HCT116 (cell line): ENCODE results near the gene IL17RD. TPM values are rescaled to one million over a fixed set of nuclear protein-coding genes. Genes with fewer than 3 reads are reported as not detected.

Experiments
- ATAC-seq: fragments of 200-7000 bp; cut with Tn5 transposase; 2 replicates; pipeline ENCODE4 v1.9.1; 2020; ENCODE audit warnings: mild to moderate bottlenecking, moderate library complexity
- BruUV-seq: library from RNA; stranded (reverse); fragments of 400-500 nt; replicated peaks from 2 replicates; lab custom pipeline; 2021; lab: Mats Ljungman, UMichigan
- CTCF ChIA-PET: fragments of 300-600 bp; sonication (Branson Sonifier 250); formaldehyde crosslinking; loops from one replicate; lab custom pipeline; 2021; ENCODE audit warnings: antibody characterized with exemption; lab: Charles Lee
- POLR2A ChIA-PET: fragments of 300-600, 350-600 bp; sonication (Branson Sonifier 250); formaldehyde crosslinking; loops from one replicate; lab custom pipeline; 2021; ENCODE audit warnings: antibody characterized with exemption; lab: Charles Lee
- RAD21 ChIA-PET, 2 experiments: fragments of 300-600 bp; sonication (Branson Sonifier 250); formaldehyde crosslinking; loops; one replicate each; lab custom pipeline; 2023; ENCODE audit warnings: low total read pairs in 2 of 2; ENCODE audit not compliant: uncharacterized antibody in 2 of 2, unreplicated experiment in 2 of 2, low non-redundant PET in 1 of 2; lab: Charles Lee
- DNase-seq: peaks from one replicate; pipeline ENCODE4 v3.0.0-alpha.2; 2010; ENCODE audit warnings: low read depth, low spot score
- H2AFZ ChIP-seq: fragments of 200-600 bp; shearing (Covaris generic), sonication (generic); 2 replicates; pipeline ENCODE4 v1.6.1; 2017; ENCODE audit warnings: low read depth, mixed run types, mixed read lengths, antibody characterized with exemption, low read length; ENCODE audit not compliant: poor library complexity, severe bottlenecking
- H3K27ac ChIP-seq: 2 replicates; pipeline ENCODE4 v1.5.1; 2012; ENCODE audit warnings: low read depth, low read length
- H3K27me3 ChIP-seq: fragments of 200-600 bp; sonication (generic); 2 replicates; pipeline ENCODE4 v1.6.1; 2016; ENCODE audit warnings: mixed run types, low read length, mixed read lengths; ENCODE audit not compliant: insufficient read depth
- H3K36me3 ChIP-seq, 2 experiments: fragments of 200-500 bp in 1 of 2; fragments of 200-600 bp in 1 of 2; sonication (Bioruptor generic) in 1 of 2; sonication (generic) in 1 of 2; 2 replicates each; pipeline versions ENCODE4 v1.5.1 to v1.6.1; 2014 to 2016; ENCODE audit warnings: low read length in 2 of 2, inconsistent platforms in 1 of 2, mixed read lengths in 1 of 2, mixed run types in 1 of 2; ENCODE audit not compliant: insufficient read depth in 2 of 2, control insufficient read depth in 1 of 2
- H3K4me1 ChIP-seq, 2 experiments: fragments of 200-600 bp in 1 of 2; sonication (generic) in 1 of 2; 2 replicates each; pipeline versions ENCODE4 v1.5.1 to v1.6.1; 2012 to 2017; ENCODE audit warnings: low read length in 2 of 2, inconsistent platforms in 1 of 2, mild to moderate bottlenecking in 1 of 2, mixed read lengths in 1 of 2, mixed run types in 1 of 2, moderate library complexity in 1 of 2; ENCODE audit not compliant: insufficient read depth in 2 of 2, control insufficient read depth in 1 of 2
- H3K4me2 ChIP-seq: fragments of 200-600 bp; sonication (generic); 2 replicates; pipeline ENCODE4 v1.6.1; 2017; ENCODE audit warnings: mixed run types, low read length, mixed read lengths
- H3K4me3 ChIP-seq, 2 experiments: fragments of 200-600 bp in 1 of 2; sonication (generic) in 1 of 2; replicated peaks in 1 of 2; 2 replicates each; pipeline ENCODE4 v1.5.1; 2011 to 2016; ENCODE audit warnings: low read length in 2 of 2, control low read depth in 1 of 2, low read depth in 1 of 2, mild to moderate bottlenecking in 1 of 2, mixed read lengths in 1 of 2, mixed run types in 1 of 2
- H3K79me2 ChIP-seq: fragments of 200-600 bp; sonication (generic); 2 replicates; pipeline ENCODE4 v1.6.1; 2017; ENCODE audit warnings: mild to moderate bottlenecking, mixed run types, low read length, moderate library complexity, mixed read lengths; ENCODE audit not compliant: insufficient read depth
- H3K9ac ChIP-seq: fragments of 200-600 bp; sonication (generic); 2 replicates; pipeline ENCODE4 v1.6.1; 2016; ENCODE audit warnings: low read length, mixed read lengths
- H3K9me2 ChIP-seq: fragments of 200-600 bp; sonication (generic), shearing (Covaris generic); 2 replicates; pipeline ENCODE4 v1.6.1; 2017; ENCODE audit warnings: mixed run types, mild to moderate bottlenecking, moderate library complexity; ENCODE audit not compliant: insufficient read depth
- H3K9me3 ChIP-seq, 2 experiments: fragments of 200-500 bp in 1 of 2; fragments of 200-600 bp in 1 of 2; sonication (Bioruptor generic) in 1 of 2; sonication (generic) in 1 of 2; 2 replicates each; pipeline ENCODE4 v1.6.1; 2014 to 2017; ENCODE audit warnings: low read length in 2 of 2, mixed read lengths in 2 of 2, inconsistent platforms in 1 of 2, low read depth in 1 of 2, mild to moderate bottlenecking in 1 of 2, mixed run types in 1 of 2, moderate library complexity in 1 of 2; ENCODE audit not compliant: control insufficient read depth in 1 of 2, insufficient read depth in 1 of 2
- H4K20me1 ChIP-seq: fragments of 200-600 bp; sonication (generic), shearing (Covaris generic); 2 replicates; pipeline ENCODE4 v1.6.1; 2017; ENCODE audit warnings: mixed run types, mild to moderate bottlenecking, moderate library complexity; ENCODE audit not compliant: insufficient read depth
- CBX3 ChIP-seq: IDR thresholded peaks from 2 replicates; pipeline ENCODE4 v1.6.1; 2012; ENCODE audit warnings: low read depth
- CEBPB ChIP-seq: IDR thresholded peaks from 2 replicates; pipeline ENCODE4 v1.6.1; 2012; ENCODE audit warnings: low read depth
- CTCF ChIP-seq, 3 experiments: fragments of 200-600 bp in 1 of 3; sonication (generic) in 1 of 3; IDR thresholded peaks in 2 of 3; conservative IDR thresholded peaks in 1 of 3; 2 replicates each; pipeline ENCODE4 v1.5.1; 2012 to 2017; ENCODE audit warnings: low read depth in 2 of 3, low read length in 2 of 3, antibody characterized with exemption in 1 of 3, borderline replicate concordance in 1 of 3, control low read depth in 1 of 3, mild to moderate bottlenecking in 1 of 3, mixed read lengths in 1 of 3, mixed run types in 1 of 3, moderate library complexity in 1 of 3; ENCODE audit not compliant: insufficient read depth in 1 of 3
- ELF1 ChIP-seq: IDR thresholded peaks from 2 replicates; pipeline ENCODE4 v1.6.1; 2012; ENCODE audit warnings: low read depth, borderline replicate concordance
- EZH2 ChIP-seq: fragments of 200-600 bp; sonication (generic); IDR thresholded peaks from 2 replicates; pipeline ENCODE4 v1.6.1; 2017; ENCODE audit warnings: antibody characterized with exemption, mixed run types
- MAX ChIP-seq: IDR thresholded peaks from 2 replicates; pipeline ENCODE4 v1.6.1; 2012
- POLR2AphosphoS5 ChIP-seq: IDR thresholded peaks from 2 replicates; pipeline ENCODE4 v1.6.1; 2011; ENCODE audit warnings: mild to moderate bottlenecking, low read depth, low read length, moderate library complexity
- RAD21 ChIP-seq: IDR thresholded peaks from 2 replicates; pipeline ENCODE4 v1.6.1; 2012; ENCODE audit warnings: low read depth, mild to moderate bottlenecking
- REST ChIP-seq: IDR thresholded peaks from 2 replicates; pipeline ENCODE4 v1.6.1; 2012; ENCODE audit warnings: low read depth
- SIN3A ChIP-seq: IDR thresholded peaks from 2 replicates; pipeline ENCODE4 v1.6.1; 2012; ENCODE audit warnings: low read depth
- SP1 ChIP-seq: IDR thresholded peaks from 2 replicates; pipeline ENCODE4 v1.6.1; 2012; ENCODE audit warnings: low read depth
- SRF ChIP-seq: IDR thresholded peaks from 2 replicates; pipeline ENCODE4 v1.6.1; 2012; ENCODE audit warnings: low read depth
- TCF7L2 ChIP-seq: IDR thresholded peaks from 2 replicates; pipeline ENCODE4 v1.7.0; 2011; ENCODE audit warnings: borderline replicate concordance, inconsistent platforms; ENCODE audit not compliant: insufficient read depth, insufficient read length; ENCODE audit errors: extremely low read depth
- ZFX ChIP-seq: fragments of 450-650 bp; IDR thresholded peaks from 2 replicates; pipeline ENCODE4 v1.6.1; 2017
- ZNF274 ChIP-seq: fragments of 200-500 bp; sonication (Bioruptor generic); IDR thresholded peaks from 2 replicates; pipeline ENCODE4 v1.6.1; 2014; ENCODE audit warnings: mild to moderate bottlenecking, low read depth, low read length, inconsistent platforms
- intact Hi-C: fragments of 100-400 bp; cut with micrococcal nuclease; formaldehyde crosslinking; loops from 2 replicates; pipeline ENCODE4 v1.10.0; 2022
- total RNA-seq: library from RNA; stranded (reverse); gene quantifications from one replicate; pipeline ENCODE4 v1.2.1, GENCODE V29; 2021; ENCODE audit not compliant: unreplicated experiment

IL17RD gene
- total RNA-seq, 1 experiment from 2014 or later = 12.3 TPM

GRCh38 chr3:57170946-57171345 lies 5.8 kb upstream of the IL17RD start (continued):
- TF ChIP-seq REST (no peak), SIN3A (no peak), MAX (no peak), SRF (no peak), EZH2 (no peak), ZFX (no peak), CEBPB (no peak), CBX3 (no peak), ELF1 (no peak), ZNF274 (no peak)

DNA sequence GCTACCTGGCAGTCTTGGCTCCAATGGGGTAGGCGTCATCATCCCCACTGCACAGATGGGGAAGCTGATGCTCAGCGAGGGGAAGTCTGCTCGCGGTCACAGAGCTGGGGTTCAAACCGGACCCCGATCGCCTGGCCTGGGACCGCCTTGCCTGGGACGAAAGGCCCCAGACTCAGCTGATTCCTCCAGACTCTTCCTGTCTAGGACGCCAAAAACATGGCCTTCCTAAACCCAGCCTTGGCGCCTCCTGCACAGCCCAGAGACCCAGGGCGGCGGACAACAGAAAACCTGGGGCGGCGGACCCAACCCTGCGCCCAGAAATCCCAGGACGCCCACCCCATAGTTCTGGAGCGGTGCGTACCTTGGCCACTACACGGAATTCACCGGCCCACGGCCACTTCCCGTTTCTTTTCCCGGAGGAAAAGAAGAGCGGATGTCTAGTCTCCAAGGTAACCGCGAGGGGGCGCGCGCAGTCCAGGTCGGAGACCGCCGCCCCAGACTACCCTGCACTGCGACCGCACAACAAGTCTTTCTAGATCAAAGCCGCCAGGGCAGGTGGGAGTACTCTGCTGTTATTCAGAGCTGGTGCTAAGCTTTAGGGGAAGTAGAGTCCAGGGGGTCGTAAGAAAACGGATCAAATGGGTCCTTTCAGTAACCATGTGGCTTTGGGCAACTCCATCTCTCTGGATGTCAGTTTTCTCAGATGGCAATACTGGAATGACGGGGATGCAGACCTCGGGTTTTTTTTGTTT lies 4.9 kb upstream of the IL17RD start:
- DNase-seq (peak; percentile 64), ATAC-seq (peak; percentile 88)
- intact Hi-C loops = loop anchor here (1.0 to 10.0 kb wide), 5 partner anchors 57 to 685 kb away; partner anchors contain the start of gene APPL1
- H3K4me2 ChIP-seq = peak overlapping the region; percentile 96
- no peaks in the 10 kb centered on the region for H3K79me2 ChIP-seq
- BruUV-seq = TSS peak; percentile 38
- ChIA-PET POLR2A (no interaction called here), RAD21 (no interaction called here), CTCF (interaction anchor here (0.9 to 1.2 kb wide), 3 partner anchors 10 to 264 kb away, joined by 3 read pairs; no protein-coding TSS in a partner anchor)
- H2AFZ ChIP-seq = peak overlapping the region; percentile 98
- H4K20me1 ChIP-seq = no peaks in the 10 kb centered on the region
- H3K9ac ChIP-seq = peak overlapping the region; percentile 48
- peak overlapping the region; percentile 52 to 63 for H3K4me3 ChIP-seq
- H3K27ac ChIP-seq = peak overlapping the region; percentile 18; the same call in 1 of the 2 replicates
- no peaks in the 10 kb centered on the region for H3K36me3 ChIP-seq
- no peaks in the 10 kb centered on the region for H3K27me3 ChIP-seq
- peak; percentile 78 to 85 (median 78) for TF ChIP-seq CTCF (IDR thresholded peaks at IDR 0.05 in 2 of 3, conservative IDR thresholded peaks at IDR 0.05 in 1 of 3; ENCODE audit: borderline replicate concordance in 1 of 3, insufficient read depth in 1 of 3, low read depth in 2 of 3, low read length in 2 of 3)
- TF ChIP-seq MAX = no peak
- peak; percentile 84 for TF ChIP-seq TCF7L2
- TF ChIP-seq POLR2AphosphoS5 = peak; percentile 44; the same call in 1 of the 2 replicates
- peak; percentile 95 for TF ChIP-seq RAD21
- no peak for TF ChIP-seq SRF
- no peak for TF ChIP-seq SP1
- no peaks in the 10 kb centered on the region for H3K9me3 ChIP-seq
- H3K4me1 ChIP-seq = peaks cover 3 to 20% of the 10 kb centered on the region in 2 experiments; a peak in 3 of 4 replicates
- H3K9me2 ChIP-seq = no peaks in the 10 kb centered on the region
